Esophagus muscularis mucosa (tissue), 4 donors: ENCODE measurements around the gene RTN4RL2. TPM values are rescaled to one million over a fixed set of nuclear protein-coding genes. Genes with fewer than 3 reads are reported as not detected.

Experiments used
- DNase-seq: peaks from one replicate; pipeline ENCODE4 v3.0.0-alpha.2; 2017; ENCODE audit errors: extremely low spot score
- H3K27ac ChIP-seq, 4 donors: fragments of 200-600 bp; sonication (generic); replicated peaks in 1 of 4; 1 replicate in 3 of 4; 2 replicates in 1 of 4; pipeline ENCODE4 v1.5.1; 2016 to 2019; ENCODE audit warnings: mild to moderate bottlenecking in 1 of 4
- H3K27me3 ChIP-seq, 4 donors: fragments of 200-600 bp; sonication (generic); one replicate each; pipeline versions ENCODE4 v1.5.1 to v1.6.0; 2016 to 2019
- H3K36me3 ChIP-seq, 4 donors: fragments of 200-600 bp; sonication (generic); one replicate each; pipeline ENCODE4 v1.5.1; 2016 to 2019
- H3K4me1 ChIP-seq, 4 donors: fragments of 200-600 bp; sonication (generic); one replicate each; pipeline ENCODE4 v1.5.1; 2016 to 2019
- H3K4me3 ChIP-seq, 4 donors: fragments of 200-600 bp; sonication (generic); 1 replicate in 2 of 4; 2 replicates in 2 of 4; pipeline ENCODE4 v1.5.1; 2016 to 2019; ENCODE audit warnings: mild to moderate bottlenecking in 4 of 4, moderate library complexity in 1 of 4
- H3K9me3 ChIP-seq, 4 donors: fragments of 200-600 bp; sonication (generic); 1 replicate in 3 of 4; 2 replicates in 1 of 4; pipeline ENCODE4 v1.5.1; 2016 to 2019
- CTCF ChIP-seq, 3 experiments: fragments of 200-600 bp in 2 of 3; fragments of 450-650 bp in 1 of 3; sonication (generic) in 2 of 3; IDR thresholded peaks; one replicate each; pipeline ENCODE4 v1.5.1; 2017 to 2019; ENCODE audit warnings: antibody characterized with exemption in 3 of 3, mild to moderate bottlenecking in 2 of 3, moderate library complexity in 1 of 3
- EP300 ChIP-seq: sonication (generic); formaldehyde crosslinking; IDR thresholded peaks from one replicate; pipeline ENCODE4 v1.6.1; 2017; ENCODE audit warnings: antibody characterized with exemption
- POLR2A ChIP-seq: fragments of 450-650 bp; IDR thresholded peaks from one replicate; pipeline ENCODE4 v1.6.1; 2017; ENCODE audit warnings: antibody characterized with exemption, moderate library complexity, mild to moderate bottlenecking, low read depth
- POLR2AphosphoS5 ChIP-seq, 2 donors: sonication (generic); formaldehyde crosslinking; IDR thresholded peaks; one replicate each; pipeline ENCODE4 v1.6.1; 2017; ENCODE audit warnings: antibody characterized with exemption in 2 of 2
- WGBS: methylation state at CpG from one replicate; pipeline ENCODE4 v1.1.5; 2018; 5-methylcytosine and 5-hydroxymethylcytosine counted together
- intact Hi-C: fragments of 100-400 bp; cut with DNase I; formaldehyde crosslinking; loops from one replicate; pipeline ENCODE4 v1.15.1; 2023
- total RNA-seq, 4 donors: library from RNA; depleted of rRNA; stranded (reverse); fragments of >200 nt; gene quantifications; one replicate each; pipeline versions ENCODE4 v1.1.0 to v1.2.1, GENCODE V29; 2016

RTN4RL2 gene
- total RNA-seq, 4 donors from 2014 or later: 0.33 to 1.1 (median 0.91) TPM; not detected in 1

- intact Hi-C loops: no loop called here
- Histone ChIP-seq H3K9me3 (no peaks in the 10 kb centered on the region), H3K36me3 (peaks cover 0 to 55% (median 2%) of the 10 kb centered on the region in 4 donors), H3K4me1 (peaks cover 30 to 39% (median 32%) of the 10 kb centered on the region in 4 donors), H3K27ac (no peak overlapping the region), H3K27me3 (no peaks in the 10 kb centered on the region), H3K4me3 (no peak overlapping the region)
- DNase-seq: no peak
- TF ChIP-seq POLR2AphosphoS5 (IDR thresholded peaks at IDR 0.05) (no peak), EP300 (no peak)
Measured at GRCh38 chr11:57502870-57503269, 42.5 kb downstream of the RTN4RL2 start.

DNA sequence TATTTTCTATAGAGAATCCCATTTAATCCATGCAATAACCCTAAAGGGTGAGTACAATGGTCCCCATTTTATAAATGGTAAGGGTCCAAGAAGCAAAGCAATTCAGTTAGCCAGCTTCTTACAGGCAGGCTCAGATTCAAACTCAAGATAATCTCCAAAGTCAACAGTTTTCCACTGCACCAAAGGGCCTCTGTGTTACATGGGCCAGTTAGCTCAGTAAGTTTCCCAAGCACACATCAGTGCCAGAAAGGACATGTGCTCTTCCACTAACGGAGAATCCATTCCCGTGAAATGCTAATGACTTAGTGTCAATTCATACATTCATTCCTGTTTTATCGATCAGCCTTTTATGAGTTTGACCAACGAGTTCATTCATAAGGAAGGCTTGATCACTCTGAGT, 44.2 kb downstream of the RTN4RL2 start:
- no peak for DNase-seq
- Histone ChIP-seq H3K4me1 (peaks cover 19 to 26% (median 20%) of the 10 kb centered on the region in 4 donors), H3K9me3 (no peaks in the 10 kb centered on the region), H3K36me3 (peaks cover 0 to 59% (median 4%) of the 10 kb centered on the region in 4 donors), H3K27ac (no peak overlapping the region), H3K27me3 (no peaks in the 10 kb centered on the region), H3K4me3 (no peak overlapping the region)
- WGBS: 84% methylated on average over 4 of the region's 4 CpGs
- no peak for TF ChIP-seq EP300
- intact Hi-C loops: no loop called here

GRCh38 chr11:57506522-57506921, 46.2 kb downstream of the RTN4RL2 start:
- Histone ChIP-seq H3K4me3 (no peak overlapping the region), H3K4me1 (peaks cover under 1 to 6% (median 5%) of the 10 kb centered on the region in 4 donors), H3K27ac (no peak overlapping the region), H3K9me3 (no peaks in the 10 kb centered on the region), H3K36me3 (peaks cover 0 to 49% (median 6%) of the 10 kb centered on the region in 4 donors), H3K27me3 (no peaks in the 10 kb centered on the region)
- no peak for DNase-seq
- 100% methylated on average over 1 of the region's 1 CpG for WGBS
- intact Hi-C loops: no loop called here
- TF ChIP-seq POLR2A (no peak), CTCF (IDR thresholded peaks at IDR 0.05) (no peak), EP300 (no peak), POLR2AphosphoS5 (IDR thresholded peaks at IDR 0.05) (no peak)

- Histone ChIP-seq H3K36me3 (peaks cover 0 to 48% (median 10%) of the 10 kb centered on the region in 4 donors), H3K27ac (no peak overlapping the region), H3K4me3 (no peak overlapping the region), H3K4me1 (peaks cover 0 to 11% (median 6%) of the 10 kb centered on the region in 4 donors), H3K27me3 (no peaks in the 10 kb centered on the region), H3K9me3 (no peaks in the 10 kb centered on the region)
- no peak for DNase-seq
- 86% methylated on average over 7 of the region's 7 CpGs for WGBS
- TF ChIP-seq CTCF (IDR thresholded peaks at IDR 0.05) (no peak), EP300 (no peak), POLR2AphosphoS5 (IDR thresholded peaks at IDR 0.05) (no peak), POLR2A (no peak)
- intact Hi-C loops: no loop called here
Measured at GRCh38 chr11:57508341-57509170, 48.2 kb downstream of the RTN4RL2 start.

DNA sequence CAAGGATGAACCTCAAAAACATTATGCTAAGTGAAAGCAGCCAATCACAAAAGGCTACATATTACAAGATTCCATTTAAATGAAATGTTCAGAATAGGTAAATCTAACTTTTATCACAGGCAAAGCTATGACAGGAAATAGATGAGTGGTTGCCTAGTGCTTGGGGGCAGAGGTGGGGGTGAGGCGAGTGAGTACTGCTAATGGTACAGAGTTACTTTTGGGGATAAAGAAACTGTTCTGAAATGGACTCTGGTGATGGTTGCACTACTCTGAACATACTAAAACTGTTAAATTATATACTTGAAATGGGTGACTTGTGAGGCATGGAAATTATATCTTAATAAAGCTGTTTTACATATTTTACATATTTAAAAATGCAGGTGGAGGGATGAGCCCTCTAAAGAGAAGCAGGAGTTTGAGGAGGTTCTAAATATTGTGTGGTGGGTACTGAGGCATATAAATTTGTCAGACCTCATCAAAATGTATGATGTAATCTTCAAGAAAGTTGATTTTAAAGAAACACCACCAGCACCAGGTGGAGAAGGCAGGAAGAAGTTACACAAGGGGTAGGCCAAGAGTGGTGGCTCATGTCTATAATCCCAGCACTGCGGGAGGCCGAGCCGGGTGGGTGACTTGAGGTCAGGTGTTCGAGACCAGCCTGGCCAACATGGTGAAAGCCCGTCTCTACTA, 51.6 kb downstream of the RTN4RL2 start:
- 82% methylated on average over 6 of the region's 6 CpGs for WGBS
- no peak for TF ChIP-seq POLR2A
- no peak for TF ChIP-seq CTCF (IDR thresholded peaks at IDR 0.05)
- TF ChIP-seq POLR2AphosphoS5 (IDR thresholded peaks at IDR 0.05): no peak
- TF ChIP-seq EP300: no peak
- Histone ChIP-seq H3K9me3 (no peaks in the 10 kb centered on the region), H3K27me3 (no peaks in the 10 kb centered on the region), H3K4me3 (no peak overlapping the region), H3K27ac (no peak overlapping the region), H3K36me3 (peaks cover 0 to 22% (median 7%) of the 10 kb centered on the region in 4 donors), H3K4me1 (peaks cover 9 to 31% (median 24%) of the 10 kb centered on the region in 4 donors)
- DNase-seq: no peak
- intact Hi-C loops: no loop called here
